DOHH2 (cell line): ENCODE measurements around the gene SEMA4D.

Experiments
- EZH2phosphoT487 ChIP-seq: fragments of 200-600 bp; sonication (generic); IDR thresholded peaks from 2 replicates; pipeline ENCODE4 v1.6.1; 2017; ENCODE audit warnings: borderline replicate concordance, mild to moderate bottlenecking, antibody characterized with exemption, low read length, moderate library complexity, mixed read lengths
- TF ChIP-seq, protein P1 (sequence below): fragments of 200-600 bp; sonication (generic); IDR thresholded peaks from one replicate; pipeline ENCODE4 v1.5.1; 2014; ENCODE audit warnings: antibody characterized with exemption, mild to moderate bottlenecking, low read depth, low read length; ENCODE audit not compliant: poor library complexity, severe bottlenecking

DNA sequence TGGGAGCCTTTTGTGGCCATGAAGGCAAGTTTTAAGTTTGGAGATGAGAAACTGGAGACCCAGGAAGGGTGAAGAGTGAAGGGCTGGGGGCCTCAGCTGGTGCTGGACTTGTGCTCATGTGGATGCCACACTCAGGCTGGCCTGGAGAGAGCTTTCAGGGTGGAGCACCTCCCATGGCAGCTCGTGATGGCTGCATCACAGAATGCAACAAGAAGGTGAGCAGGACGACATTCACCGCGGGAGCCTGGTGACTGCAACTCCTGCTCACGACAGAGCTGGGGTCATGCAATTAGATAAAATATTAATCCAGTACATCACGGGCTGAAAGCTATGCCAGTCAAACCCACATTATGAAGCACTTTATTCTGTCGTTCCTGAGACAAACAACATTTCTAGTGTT is 59.7 kb downstream of the SEMA4D start:
- TF ChIP-seq, protein P1, sequence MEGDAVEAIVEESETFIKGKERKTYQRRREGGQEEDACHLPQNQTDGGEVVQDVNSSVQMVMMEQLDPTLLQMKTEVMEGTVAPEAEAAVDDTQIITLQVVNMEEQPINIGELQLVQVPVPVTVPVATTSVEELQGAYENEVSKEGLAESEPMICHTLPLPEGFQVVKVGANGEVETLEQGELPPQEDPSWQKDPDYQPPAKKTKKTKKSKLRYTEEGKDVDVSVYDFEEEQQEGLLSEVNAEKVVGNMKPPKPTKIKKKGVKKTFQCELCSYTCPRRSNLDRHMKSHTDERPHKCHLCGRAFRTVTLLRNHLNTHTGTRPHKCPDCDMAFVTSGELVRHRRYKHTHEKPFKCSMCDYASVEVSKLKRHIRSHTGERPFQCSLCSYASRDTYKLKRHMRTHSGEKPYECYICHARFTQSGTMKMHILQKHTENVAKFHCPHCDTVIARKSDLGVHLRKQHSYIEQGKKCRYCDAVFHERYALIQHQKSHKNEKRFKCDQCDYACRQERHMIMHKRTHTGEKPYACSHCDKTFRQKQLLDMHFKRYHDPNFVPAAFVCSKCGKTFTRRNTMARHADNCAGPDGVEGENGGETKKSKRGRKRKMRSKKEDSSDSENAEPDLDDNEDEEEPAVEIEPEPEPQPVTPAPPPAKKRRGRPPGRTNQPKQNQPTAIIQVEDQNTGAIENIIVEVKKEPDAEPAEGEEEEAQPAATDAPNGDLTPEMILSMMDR: no peak
- no peak for TF ChIP-seq EZH2phosphoT487
